ENCODE data around the gene LYPD5. TPM values are rescaled to one million over a fixed set of nuclear protein-coding genes. Genes with fewer than 3 reads are reported as not detected.

Gene LYPD5
- polyA plus RNA-seq, 2 of the 4 experiments (the other 2 are of a cell fraction): 0.09 to 0.12 TPM

GRCh38 chr19:43754253-43754502 lies 48.1 kb downstream of the LYPD5 start:
- no peaks in the 10 kb centered on the region for H3K9me3 ChIP-seq
- peak overlapping the region; percentile 93 for H3K4me2 ChIP-seq
- no peak for DNase-seq (ENCODE audit: low read depth in 1 of 2, low spot score in 1 of 2)
- peaks cover 56% of the 10 kb centered on the region for H3K4me1 ChIP-seq
- H3K4me3 ChIP-seq: peak overlapping the region; percentile 75
- CTCF ChIA-PET: interaction anchor here (0.6 to 22.3 kb wide), 5 partner anchors 14 to 109 kb away, joined by 3 to 565 read pairs (median 96); partner anchors contain the start of genes KCNN4 and PLAUR
- no peak for FAIRE-seq
- WGBS (ENCODE audit: missing lambda C conversion rate): 0% methylated on average over 10 of the region's 11 CpGs
- POLR2A ChIA-PET: interaction anchor here (1.0 to 5.8 kb wide), 10 partner anchors 9 to 181 kb away, joined by 3 to 75 read pairs (median 10); partner anchors contain the start of genes KCNN4, PLAUR and ZNF45
- peak overlapping the region; percentile 94 to 99 for H3K27ac ChIP-seq
- TF ChIP-seq HOXA7 (CRISPR knock-in tag; IDR thresholded peaks at IDR 0.05) (0 out of 2 replicates have a peak, but pooled peaks have one; percentile 48), ATOH8 (CRISPR knock-in tag; IDR thresholded peaks at IDR 0.05; ENCODE audit: low read depth) (no peak)
- ATAC-seq: no peak; a peak in 2 of 6 replicates

- Histone ChIP-seq H3K9me3 (no peaks in the 10 kb centered on the region), H3K4me3 (no peak overlapping the region), H3K4me2 (peak overlapping the region; percentile 93), H3K27ac (peak overlapping the region; percentile 94 to 99; a peak in 5 of 6 replicates), H3K4me1 (peaks cover 40% of the 10 kb centered on the region)
- ChIA-PET CTCF (interaction anchor here (0.6 to 22.3 kb wide), 9 partner anchors 10 to 608 kb away, joined by 3 to 565 read pairs (median 4); partner anchors contain the start of genes IRGQ, KCNN4 and ZNF576), POLR2A (interaction anchor here (0.6 to 5.8 kb wide), 6 partner anchors 11 to 84 kb away, joined by 3 to 75 read pairs (median 4); partner anchors contain the start of genes KCNN4 and PLAUR)
- no peak for FAIRE-seq
- no peak for ATAC-seq
- TF ChIP-seq HES2 (IDR thresholded peaks at IDR 0.05) (no peak), JUN (IDR thresholded peaks at IDR 0.05) (no peak), CBX8 (IDR thresholded peaks at IDR 0.05) (no peak), RARB (CRISPR knock-in tag; IDR thresholded peaks at IDR 0.05) (no peak)
- 91% methylated on average over 6 of the region's 6 CpGs for WGBS (ENCODE audit: missing lambda C conversion rate)
- no peak for DNase-seq (ENCODE audit: low read depth in 1 of 2, low spot score in 1 of 2)
Observed at GRCh38 chr19:43752287-43752875, 49.9 kb downstream of the LYPD5 start.

- H3K4me3 ChIP-seq: no peak overlapping the region
- CTCF ChIA-PET: interaction anchor here (1.6 to 22.3 kb wide), 5 partner anchors 11 to 83 kb away, joined by 4 to 565 read pairs (median 96); partner anchors contain the start of gene KCNN4
- H3K4me2 ChIP-seq: peak overlapping the region; percentile 93; the same call in 2 of the 3 replicates
- no peaks in the 10 kb centered on the region for H3K9me3 ChIP-seq
- POLR2A ChIA-PET: interaction anchor here (0.6 to 1.5 kb wide), 2 partner anchors 16 to 83 kb away, joined by 3 read pairs; no protein-coding TSS in a partner anchor
- FAIRE-seq (no peak), DNase-seq (ENCODE audit: low read depth in 1 of 2, low spot score in 1 of 2) (no peak), ATAC-seq (no peak)
- H3K27ac ChIP-seq: peak overlapping the region in 1 of 2 experiments; percentile 94; a peak in 3 of 6 replicates
- TF ChIP-seq NFE2L2 (conservative IDR thresholded peaks at IDR 0.05; ENCODE audit: low read length) (no peak), ZNF302 (CRISPR knock-in tag; IDR thresholded peaks at IDR 0.05) (no peak), KDM5A (IDR thresholded peaks at IDR 0.05) (no peak), FOSB (CRISPR knock-in tag; IDR thresholded peaks at IDR 0.05) (no peak), EHF (CRISPR knock-in tag; IDR thresholded peaks at IDR 0.05) (no peak), POLR2AphosphoS2 (conservative IDR thresholded peaks at IDR 0.05; ENCODE audit: low read length) (no peak), HDAC2 (IDR thresholded peaks at IDR 0.05) (no peak), NR3C1 (IDR thresholded peaks at IDR 0.05) (no peak), HES2 (IDR thresholded peaks at IDR 0.05) (no peak)
- WGBS (ENCODE audit: missing lambda C conversion rate): 92% methylated on average over 4 of the region's 4 CpGs
- peaks cover 33% of the 10 kb centered on the region for H3K4me1 ChIP-seq
Observed at GRCh38 chr19:43751466-43752220, 50.6 kb downstream of the LYPD5 start.

GRCh38 chr19:43749898-43750297 lies 52.3 kb downstream of the LYPD5 start:
- FAIRE-seq (no peak), DNase-seq (ENCODE audit: low read depth in 1 of 2, low spot score in 1 of 2) (no peak), ATAC-seq (no peak)
- H3K4me2 ChIP-seq: no peak overlapping the region
- no peak for TF ChIP-seq MAFK (IDR thresholded peaks at IDR 0.05; ENCODE audit: partially characterized antibody)
- no peak for TF ChIP-seq BCL3 (IDR thresholded peaks at IDR 0.05)
- TF ChIP-seq RNF2 (IDR thresholded peaks at IDR 0.05; ENCODE audit: borderline replicate concordance, low read depth): no peak
- no peak for TF ChIP-seq EP300 (IDR thresholded peaks at IDR 0.05)
- TF ChIP-seq ESRRA (IDR thresholded peaks at IDR 0.05; ENCODE audit: borderline replicate concordance, low read length): no peak
- no peak for TF ChIP-seq FOXS1 (CRISPR knock-in tag; IDR thresholded peaks at IDR 0.05)
- no peak for TF ChIP-seq FOSL2 (IDR thresholded peaks at IDR 0.05)
- TF ChIP-seq FOSL2 (CRISPR knock-in tag; IDR thresholded peaks at IDR 0.05): no peak
- no peak for TF ChIP-seq HOXB13 (CRISPR knock-in tag; IDR thresholded peaks at IDR 0.05; ENCODE audit: low read depth)
- TF ChIP-seq JUN (IDR thresholded peaks at IDR 0.05): no peak
- H3K9me3 ChIP-seq: no peaks in the 10 kb centered on the region
- ChIA-PET POLR2A (no interaction called here), CTCF (interaction anchor here (0.7 to 2.1 kb wide), 6 partner anchors 12 to 81 kb away, joined by 3 to 5 read pairs (median 4); partner anchors contain the start of gene PLAUR)
- WGBS (ENCODE audit: missing lambda C conversion rate): 93% methylated on average over 1 of the region's 1 CpG
- H3K4me3 ChIP-seq: no peak overlapping the region
- peaks cover 23% of the 10 kb centered on the region for H3K4me1 ChIP-seq
- no peak overlapping the region for H3K27ac ChIP-seq
